HFFc6 (cell line): ENCODE measurements around the gene LAIR1. TPM values are rescaled to one million over a fixed set of nuclear protein-coding genes. Genes with fewer than 3 reads are reported as not detected.

Source experiments
- DNase-seq: peaks from one replicate; pipeline ENCODE4 v3.0.0-alpha.2; 2018
- H3K27ac Mint-ChIP-seq: 2 replicates; pipeline ENCODE4 v1.8.0; 2020; ENCODE audit warnings: mild to moderate bottlenecking, mixed read lengths
- H3K27me3 Mint-ChIP-seq: 2 replicates; pipeline ENCODE4 v1.8.0; 2021; ENCODE audit warnings: mild to moderate bottlenecking, moderate library complexity, mixed read lengths; ENCODE audit not compliant: insufficient read depth
- H3K36me3 Mint-ChIP-seq: 2 replicates; pipeline ENCODE4 v1.8.0; 2021; ENCODE audit warnings: low read depth, mixed read lengths
- H3K4me1 Mint-ChIP-seq: 2 replicates; pipeline ENCODE4 v1.8.0; 2020; ENCODE audit warnings: low read depth, mixed read lengths
- H3K4me3 Mint-ChIP-seq: 2 replicates; pipeline ENCODE4 v1.8.0; 2020; ENCODE audit warnings: mild to moderate bottlenecking, moderate library complexity, mixed read lengths
- H3K9me3 Mint-ChIP-seq: 2 replicates; pipeline ENCODE4 v1.8.0; 2020; ENCODE audit warnings: mild to moderate bottlenecking, mixed read lengths
- total RNA-seq, 6 experiments: library from RNA; stranded (reverse); fragmentation: NEBNext Ultra II Directional; extraction: Animal tissue kit (Norgen Biotek cat#: 25700); gene quantifications; 2 replicates in 1 of 6; 3 replicates in 5 of 6; pipeline ENCODE4 v1.2.3, GENCODE V29; 2021
- TF ChIP-seq, protein P1 (sequence below): fragments of 200-600 bp; sonication (generic); IDR thresholded peaks from 2 replicates; pipeline ENCODE4 v1.5.0; 2021; ENCODE audit warnings: antibody characterized with exemption, mild to moderate bottlenecking

LAIR1 gene
- total RNA-seq, 6 experiments from 2014 or later, result not detected

DNA sequence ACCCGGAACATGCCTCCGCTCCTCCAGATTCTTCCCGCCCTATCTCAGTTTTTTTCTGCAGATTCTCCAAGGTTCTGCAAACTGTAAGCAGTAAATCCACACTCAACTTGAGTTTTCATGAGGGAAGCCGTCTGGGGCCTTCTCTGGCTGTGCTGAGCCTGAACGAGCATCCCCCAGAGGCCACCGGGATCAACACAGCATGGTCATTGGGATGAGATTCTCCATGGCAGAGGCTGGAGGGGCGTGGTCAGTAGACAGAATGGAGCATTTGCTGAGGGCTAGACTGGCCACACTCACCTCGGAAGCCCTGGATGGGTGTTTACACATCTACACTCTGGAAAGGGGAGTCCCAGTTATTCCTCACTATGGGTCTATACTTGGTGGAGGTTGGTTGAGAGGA is 23.4 kb downstream of the LAIR1 start:
- Mint-ChIP-seq H3K27me3 (peaks cover 35% of the 10 kb centered on the region), H3K4me3 (no peak overlapping the region), H3K4me1 (no peaks in the 10 kb centered on the region), H3K27ac (no peak overlapping the region), H3K36me3 (no peaks in the 10 kb centered on the region), H3K9me3 (peaks cover 4% of the 10 kb centered on the region; the same call in 1 of the 2 replicates)
- TF ChIP-seq, protein P1, sequence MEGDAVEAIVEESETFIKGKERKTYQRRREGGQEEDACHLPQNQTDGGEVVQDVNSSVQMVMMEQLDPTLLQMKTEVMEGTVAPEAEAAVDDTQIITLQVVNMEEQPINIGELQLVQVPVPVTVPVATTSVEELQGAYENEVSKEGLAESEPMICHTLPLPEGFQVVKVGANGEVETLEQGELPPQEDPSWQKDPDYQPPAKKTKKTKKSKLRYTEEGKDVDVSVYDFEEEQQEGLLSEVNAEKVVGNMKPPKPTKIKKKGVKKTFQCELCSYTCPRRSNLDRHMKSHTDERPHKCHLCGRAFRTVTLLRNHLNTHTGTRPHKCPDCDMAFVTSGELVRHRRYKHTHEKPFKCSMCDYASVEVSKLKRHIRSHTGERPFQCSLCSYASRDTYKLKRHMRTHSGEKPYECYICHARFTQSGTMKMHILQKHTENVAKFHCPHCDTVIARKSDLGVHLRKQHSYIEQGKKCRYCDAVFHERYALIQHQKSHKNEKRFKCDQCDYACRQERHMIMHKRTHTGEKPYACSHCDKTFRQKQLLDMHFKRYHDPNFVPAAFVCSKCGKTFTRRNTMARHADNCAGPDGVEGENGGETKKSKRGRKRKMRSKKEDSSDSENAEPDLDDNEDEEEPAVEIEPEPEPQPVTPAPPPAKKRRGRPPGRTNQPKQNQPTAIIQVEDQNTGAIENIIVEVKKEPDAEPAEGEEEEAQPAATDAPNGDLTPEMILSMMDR, result no peak
- DNase-seq, result no peak

DNA sequence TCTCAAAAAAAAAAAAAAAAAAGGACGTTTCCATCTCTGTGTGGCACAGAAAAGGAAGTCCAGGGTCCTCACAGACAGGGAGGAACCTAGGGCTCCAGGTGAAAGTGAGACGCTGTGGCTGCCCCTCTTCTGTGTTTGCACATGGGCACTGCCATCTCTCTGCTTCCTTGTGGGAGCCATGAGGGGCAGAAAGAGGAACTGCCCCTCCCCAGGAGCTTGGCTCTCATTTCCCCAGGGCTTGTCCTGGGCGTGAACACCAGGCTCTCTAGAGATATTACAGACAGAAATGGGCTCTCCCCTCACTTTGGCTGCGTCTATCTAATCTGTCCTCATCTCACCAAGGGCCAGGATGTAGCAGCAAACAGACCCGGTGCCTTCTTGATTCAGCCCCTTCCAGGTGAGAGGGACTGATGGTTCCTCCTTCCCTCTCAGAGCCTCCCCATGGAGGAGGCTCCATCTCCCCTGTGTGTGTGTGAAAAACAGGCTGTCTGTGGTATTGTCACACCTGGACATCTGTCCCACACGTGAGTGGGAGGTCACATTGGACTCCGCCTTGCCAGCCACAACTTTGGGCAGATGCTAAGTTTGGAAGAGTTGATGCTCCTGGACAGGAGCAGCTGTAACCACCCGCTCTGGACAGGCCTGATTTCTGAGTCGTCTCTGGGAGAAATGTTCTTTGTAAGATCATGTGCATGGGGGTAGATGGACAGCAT is 24.9 kb downstream of the LAIR1 start:
- peaks cover 4% of the 10 kb centered on the region; the same call in 1 of the 2 replicates for H3K9me3 Mint-ChIP-seq
- TF ChIP-seq, protein P1, result no peak
- H3K27ac Mint-ChIP-seq, result no peak overlapping the region
- H3K4me1 Mint-ChIP-seq, result no peaks in the 10 kb centered on the region
- no peaks in the 10 kb centered on the region for H3K36me3 Mint-ChIP-seq
- H3K27me3 Mint-ChIP-seq, result peaks cover 40% of the 10 kb centered on the region
- H3K4me3 Mint-ChIP-seq, result no peak overlapping the region
- no peak for DNase-seq

DNA sequence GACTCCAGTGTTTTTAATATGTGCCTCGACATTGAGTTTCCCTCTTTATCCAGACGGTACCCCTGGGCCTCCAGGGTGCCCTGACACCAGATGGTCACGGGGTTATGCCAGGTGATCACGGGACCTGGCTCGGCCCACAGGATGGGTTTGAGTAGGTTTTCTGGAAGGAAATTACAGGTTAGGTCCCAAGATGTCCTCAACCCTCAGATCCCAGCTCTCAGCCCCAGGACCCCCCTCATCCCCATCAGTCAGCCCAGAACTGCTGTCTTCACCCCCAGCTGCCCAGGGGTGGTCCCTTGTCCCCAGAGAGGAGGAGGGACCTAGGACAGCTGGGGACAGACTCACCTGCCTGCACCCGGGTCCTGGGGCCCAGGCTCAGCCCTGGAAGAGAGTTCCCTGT is 26.2 kb downstream of the LAIR1 start:
- no peak for DNase-seq
- H3K4me1 Mint-ChIP-seq, result no peaks in the 10 kb centered on the region
- peaks cover 4% of the 10 kb centered on the region; the same call in 1 of the 2 replicates for H3K9me3 Mint-ChIP-seq
- no peak overlapping the region for H3K4me3 Mint-ChIP-seq
- H3K36me3 Mint-ChIP-seq, result no peaks in the 10 kb centered on the region
- no peak overlapping the region for H3K27ac Mint-ChIP-seq
- peaks cover 41% of the 10 kb centered on the region for H3K27me3 Mint-ChIP-seq
- TF ChIP-seq, protein P1, result no peak

DNA sequence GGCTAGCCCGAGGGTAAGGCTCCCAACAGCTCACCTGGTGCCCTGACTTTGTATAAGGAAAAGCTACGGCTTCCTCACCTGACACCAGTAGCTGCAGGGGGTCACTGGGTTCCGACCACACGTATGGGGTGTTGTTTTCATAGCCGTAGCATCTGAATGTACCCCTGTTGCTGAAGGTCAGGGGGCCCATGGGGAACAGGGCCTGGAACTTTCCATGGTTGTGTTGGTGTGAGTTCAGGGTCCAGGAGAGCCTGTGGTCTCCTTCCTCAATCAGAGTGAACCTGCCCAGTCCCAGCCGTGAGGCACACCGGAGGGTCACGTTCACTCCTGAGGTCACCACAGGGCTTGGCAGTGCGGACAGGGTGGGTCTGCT is 26.9 kb downstream of the LAIR1 start:
- TF ChIP-seq, protein P1, result no peak
- Mint-ChIP-seq H3K4me3 (no peak overlapping the region), H3K27ac (no peak overlapping the region), H3K27me3 (peaks cover 43% of the 10 kb centered on the region), H3K4me1 (no peaks in the 10 kb centered on the region), H3K9me3 (peaks cover 4% of the 10 kb centered on the region; the same call in 1 of the 2 replicates), H3K36me3 (no peaks in the 10 kb centered on the region)
- DNase-seq, result no peak

DNA sequence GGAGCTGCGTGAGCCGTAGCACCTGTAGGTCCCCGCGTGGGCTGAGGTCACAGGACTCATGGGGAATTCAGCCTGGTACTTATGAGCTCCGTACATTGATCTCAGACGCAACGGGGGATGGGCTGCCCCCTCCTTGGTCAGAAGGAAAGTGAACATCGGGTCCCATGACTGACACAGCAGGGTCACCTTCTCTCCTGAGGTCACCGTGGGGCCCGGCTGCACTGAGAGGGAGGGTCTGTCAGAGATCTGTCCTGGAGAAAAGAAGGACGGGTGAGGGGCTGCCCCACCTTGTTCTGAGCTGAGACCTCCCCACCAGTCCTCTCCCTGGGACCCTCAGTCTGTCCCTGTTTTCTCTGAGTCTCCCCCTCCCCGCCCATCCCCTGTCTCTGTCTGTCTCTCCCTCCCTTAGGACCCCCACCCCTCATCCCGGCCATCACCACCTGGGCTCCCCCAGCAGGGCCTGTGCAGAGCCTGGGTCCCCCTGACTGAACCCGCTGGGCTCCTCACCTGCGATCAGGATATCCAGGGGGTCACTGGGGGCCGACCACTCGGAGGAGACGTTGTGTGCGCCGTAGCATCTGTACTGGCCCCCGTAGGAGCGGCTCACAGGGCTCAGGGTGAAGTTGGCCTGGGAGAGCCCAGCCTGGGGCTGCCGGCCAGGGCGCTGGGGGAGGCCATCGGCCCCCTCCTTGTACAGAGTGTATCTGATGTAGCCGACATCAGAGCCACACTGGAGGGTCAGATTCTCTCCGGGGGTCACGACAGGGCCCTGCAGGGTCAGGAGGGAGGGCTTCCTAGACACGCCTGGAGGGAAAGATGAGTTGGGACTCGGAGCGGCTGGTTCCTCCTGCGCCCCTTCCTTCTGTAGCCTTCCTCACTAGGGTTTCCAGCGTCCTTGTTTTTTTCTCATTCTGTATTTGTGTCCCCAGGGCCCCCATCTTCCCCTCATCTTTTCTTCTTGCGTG is 27.6 kb downstream of the LAIR1 start:
- H3K9me3 Mint-ChIP-seq, result peaks cover 4% of the 10 kb centered on the region; the same call in 1 of the 2 replicates
- no peak overlapping the region for H3K27ac Mint-ChIP-seq
- TF ChIP-seq, protein P1, result no peak
- no peaks in the 10 kb centered on the region for H3K4me1 Mint-ChIP-seq
- no peaks in the 10 kb centered on the region for H3K36me3 Mint-ChIP-seq
- DNase-seq, result no peak
- peaks cover 43% of the 10 kb centered on the region for H3K27me3 Mint-ChIP-seq
- no peak overlapping the region for H3K4me3 Mint-ChIP-seq
